GM18519 (cell line): ENCODE results near the gene SLC5A7.

ENCODE experiments used
- ATAC-seq: cut with Tn5 transposase; IDR thresholded peaks from one replicate; pipeline ENCODE4 v1.9.1; 2021; ENCODE audit warnings: mild to moderate bottlenecking, moderate library complexity; ENCODE audit not compliant: unreplicated experiment, low FRiP score

The SLC5A7 gene

GRCh38 chr2:107986278-107987217 is at the start of gene SLC5A7:
Gene SLC5A7, plus strand, starts transcription at chr2:107986524. Its CDS starts 1,632 bp downstream, at chr2:107988156.
- no peak for ATAC-seq

GRCh38 chr2:107961395-107961794 is 24.9 kb upstream of the SLC5A7 start:
- ATAC-seq: no peak

DNA sequence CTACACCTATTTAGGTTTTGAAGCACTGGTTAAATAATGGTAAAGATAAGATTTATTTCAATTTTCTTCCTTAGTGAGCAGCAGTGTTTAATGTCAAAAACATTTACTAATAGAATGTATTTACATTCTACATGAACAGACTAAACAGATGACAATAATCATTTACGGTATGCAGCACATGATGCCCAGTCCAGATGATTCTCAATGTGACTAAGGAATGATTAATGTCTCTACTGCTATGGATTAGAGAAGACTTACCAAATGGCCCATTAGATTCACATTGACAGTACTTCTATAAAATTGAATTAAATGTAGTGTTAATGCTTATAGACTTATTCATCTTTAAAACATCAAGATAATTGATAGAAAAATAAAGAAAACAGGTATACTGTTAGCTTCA is 22.1 kb upstream of the SLC5A7 start:
- no peak for ATAC-seq

DNA sequence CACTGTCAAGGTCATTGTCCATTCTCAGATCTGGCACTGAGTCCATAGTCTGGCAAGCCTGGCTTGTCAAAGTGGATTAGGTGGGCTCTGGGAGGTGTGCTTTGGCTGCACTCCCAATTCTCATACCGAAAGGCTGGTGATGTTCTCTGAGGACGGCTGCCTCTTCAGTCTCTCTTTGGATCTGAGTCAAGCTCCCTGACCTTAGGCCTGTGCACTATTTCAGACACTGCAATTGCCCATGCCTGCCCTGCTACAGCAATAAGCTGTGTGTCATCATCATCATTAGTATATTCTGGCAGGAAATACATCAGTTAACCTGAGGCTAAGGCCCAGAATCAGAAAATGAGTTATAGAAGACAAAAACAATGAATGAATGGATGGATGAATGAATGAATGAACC is 1.6 kb upstream of the SLC5A7 start:
- ATAC-seq: no peak

DNA sequence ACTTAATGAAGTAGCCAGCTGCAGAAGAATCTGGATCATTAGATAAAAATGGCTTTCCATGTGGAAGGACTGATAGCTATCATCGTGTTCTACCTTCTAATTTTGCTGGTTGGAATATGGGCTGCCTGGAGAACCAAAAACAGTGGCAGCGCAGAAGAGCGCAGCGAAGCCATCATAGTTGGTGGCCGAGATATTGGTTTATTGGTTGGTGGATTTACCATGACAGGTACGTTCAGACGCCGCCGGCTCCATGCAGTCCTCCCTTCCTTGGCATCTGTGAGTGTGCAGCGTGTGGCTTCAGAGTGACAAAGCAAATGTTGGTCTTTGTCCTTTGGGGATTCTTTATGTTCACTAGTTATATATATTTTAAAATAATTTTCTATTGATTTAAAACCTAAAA is 1.8 kb downstream of the SLC5A7 start:
- no peak for ATAC-seq

GRCh38 chr2:107989445-107989844 is 3.1 kb downstream of the SLC5A7 start:
- no peak for ATAC-seq

GRCh38 chr2:107990718-107991117 is 4.4 kb downstream of the SLC5A7 start:
- no peak for ATAC-seq

DNA sequence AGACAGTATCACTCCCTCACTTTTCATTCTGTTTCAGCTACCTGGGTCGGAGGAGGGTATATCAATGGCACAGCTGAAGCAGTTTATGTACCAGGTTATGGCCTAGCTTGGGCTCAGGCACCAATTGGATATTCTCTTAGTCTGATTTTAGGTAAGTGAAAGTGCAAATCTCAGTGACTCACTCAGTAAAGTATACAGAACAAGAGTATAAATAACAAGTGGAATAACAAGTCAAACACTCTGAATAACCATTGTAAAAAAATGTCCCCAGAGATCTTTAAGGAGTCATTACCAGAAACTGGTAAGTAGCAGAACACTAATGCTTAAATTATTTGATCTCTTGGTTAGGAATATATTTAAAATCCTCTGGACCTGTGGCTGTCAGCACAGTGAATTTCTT is 5.7 kb downstream of the SLC5A7 start:
- ATAC-seq: no peak

- no peak for ATAC-seq
These were observed 12.8 kb downstream of the SLC5A7 start for GRCh38 chr2:107999158-107999557.

GRCh38 chr2:108010912-108011591 is 24.7 kb downstream of the SLC5A7 start:
- no peak for ATAC-seq

GRCh38 chr2:108013305-108013704 is 27.0 kb downstream of the SLC5A7 start:
- ATAC-seq: no peak

- no peak for ATAC-seq
These were observed 36.3 kb downstream of the SLC5A7 start for GRCh38 chr2:108022628-108023027.

DNA sequence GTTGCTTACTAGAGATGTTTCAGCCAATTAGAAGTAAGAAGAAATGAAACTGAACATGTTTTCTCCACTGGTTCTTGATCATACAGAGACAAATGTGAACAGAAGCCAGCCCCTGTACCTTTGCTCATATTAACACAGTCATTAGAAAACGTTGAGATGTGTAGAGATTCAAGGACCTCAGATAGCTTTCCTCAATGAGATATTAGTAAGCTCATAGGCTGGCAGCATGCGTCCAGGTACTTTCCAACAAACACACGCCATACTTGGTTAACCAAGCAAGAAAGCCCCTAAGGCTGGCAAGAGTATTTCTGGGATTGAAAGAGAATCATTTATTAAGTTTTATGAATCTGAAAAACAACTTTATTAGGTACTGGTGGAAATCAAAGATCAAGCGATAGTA is 37.5 kb downstream of the SLC5A7 start:
- no peak for ATAC-seq

- ATAC-seq: no peak
These were observed 39.9 kb downstream of the SLC5A7 start for GRCh38 chr2:108026092-108026794.

DNA sequence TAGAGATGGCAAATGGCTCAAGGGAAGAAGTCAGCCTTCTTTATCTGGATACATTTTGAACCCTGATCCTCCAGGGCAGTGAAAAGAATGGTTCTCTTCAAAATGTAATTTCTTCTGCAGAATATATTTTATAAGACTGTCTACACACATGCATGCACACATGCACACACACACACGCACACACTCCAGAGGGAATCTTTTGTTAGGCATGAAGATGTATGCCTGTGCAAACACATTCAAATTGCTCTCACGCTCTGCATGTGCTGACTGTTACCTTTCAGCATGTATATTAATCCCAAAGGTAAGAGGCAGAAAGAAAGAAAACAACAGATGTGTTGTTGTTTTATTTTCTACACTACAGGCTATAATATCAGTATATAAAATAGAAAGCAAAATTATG is 43.2 kb downstream of the SLC5A7 start:
- no peak for ATAC-seq

GRCh38 chr2:108029912-108030311 is 43.6 kb downstream of the SLC5A7 start:
- no peak for ATAC-seq

DNA sequence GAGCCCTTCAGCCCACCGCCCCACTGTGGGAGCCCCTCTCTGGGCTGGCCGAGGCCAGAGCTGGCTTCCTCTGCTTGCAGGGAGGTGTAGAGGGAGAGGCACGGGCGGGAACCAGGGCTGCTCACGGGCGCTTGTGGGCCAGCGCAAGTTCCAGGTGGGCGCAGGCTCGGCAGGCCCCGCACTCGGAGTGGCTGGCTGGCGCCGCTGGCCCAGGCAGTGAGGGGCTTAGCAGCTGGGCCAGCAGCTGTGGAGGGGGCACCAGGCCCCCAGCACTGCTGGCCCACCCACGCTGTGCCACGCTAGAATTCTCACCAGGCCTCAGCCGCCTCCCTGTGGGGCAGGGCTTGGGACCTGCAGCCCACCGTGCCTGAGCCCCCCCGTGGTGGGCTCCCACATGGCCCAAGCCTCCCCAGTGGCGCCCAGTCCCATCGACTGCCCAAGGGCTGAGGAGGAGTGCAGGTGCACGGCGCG is 45.2 kb downstream of the SLC5A7 start:
- ATAC-seq: no peak

DNA sequence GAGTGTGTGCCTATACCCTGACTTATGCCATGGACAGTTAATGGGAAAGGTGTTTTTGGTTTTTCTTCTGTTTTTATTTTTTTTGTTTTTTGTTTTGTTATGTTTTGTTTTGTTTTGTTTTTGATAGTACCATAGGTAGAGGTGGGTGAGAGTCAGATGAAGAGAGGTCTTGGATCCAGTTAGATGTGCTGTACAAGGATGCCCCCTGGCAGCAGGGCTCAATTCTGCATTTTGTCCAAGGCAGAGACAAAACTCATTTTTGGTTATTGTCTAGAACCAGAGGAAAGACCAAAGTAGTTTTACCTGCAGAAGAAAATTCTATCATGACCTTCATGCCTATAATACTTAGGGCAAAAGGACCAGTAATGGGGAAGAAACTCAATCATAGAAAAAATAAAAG is 48.5 kb downstream of the SLC5A7 start:
- ATAC-seq: no peak

GRCh38 chr2:108048752-108049151 is 62.4 kb downstream of the SLC5A7 start:
- no peak for ATAC-seq

- no peak for ATAC-seq
These were observed 72.3 kb downstream of the SLC5A7 start for GRCh38 chr2:108058576-108059137.
